ENCODE results near the gene ANK2.

GRCh38 chr4:113009461-113009860 lies 40.0 kb upstream of the ANK2 start:
- TF ChIP-seq, protein P1, sequence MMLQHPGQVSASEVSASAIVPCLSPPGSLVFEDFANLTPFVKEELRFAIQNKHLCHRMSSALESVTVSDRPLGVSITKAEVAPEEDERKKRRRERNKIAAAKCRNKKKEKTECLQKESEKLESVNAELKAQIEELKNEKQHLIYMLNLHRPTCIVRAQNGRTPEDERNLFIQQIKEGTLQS (CRISPR knock-in tag; IDR thresholded peaks at IDR 0.05): no peak
- TF ChIP-seq CREB1 (IDR thresholded peaks at IDR 0.05): no peak
- no peak for TF ChIP-seq CREB1 (CRISPR knock-in tag; IDR thresholded peaks at IDR 0.05)
- no peak for TF ChIP-seq FOXP1 (IDR thresholded peaks at IDR 0.05)
- TF ChIP-seq FOXP1 (CRISPR knock-in tag; IDR thresholded peaks at IDR 0.05): no peak
- no peak for TF ChIP-seq GATAD2A (CRISPR knock-in tag; IDR thresholded peaks at IDR 0.05)
- TF ChIP-seq POLR2AphosphoS5 (IDR thresholded peaks at IDR 0.05; ENCODE audit: low read depth, low read length): no peak
- TF ChIP-seq, protein P2, sequence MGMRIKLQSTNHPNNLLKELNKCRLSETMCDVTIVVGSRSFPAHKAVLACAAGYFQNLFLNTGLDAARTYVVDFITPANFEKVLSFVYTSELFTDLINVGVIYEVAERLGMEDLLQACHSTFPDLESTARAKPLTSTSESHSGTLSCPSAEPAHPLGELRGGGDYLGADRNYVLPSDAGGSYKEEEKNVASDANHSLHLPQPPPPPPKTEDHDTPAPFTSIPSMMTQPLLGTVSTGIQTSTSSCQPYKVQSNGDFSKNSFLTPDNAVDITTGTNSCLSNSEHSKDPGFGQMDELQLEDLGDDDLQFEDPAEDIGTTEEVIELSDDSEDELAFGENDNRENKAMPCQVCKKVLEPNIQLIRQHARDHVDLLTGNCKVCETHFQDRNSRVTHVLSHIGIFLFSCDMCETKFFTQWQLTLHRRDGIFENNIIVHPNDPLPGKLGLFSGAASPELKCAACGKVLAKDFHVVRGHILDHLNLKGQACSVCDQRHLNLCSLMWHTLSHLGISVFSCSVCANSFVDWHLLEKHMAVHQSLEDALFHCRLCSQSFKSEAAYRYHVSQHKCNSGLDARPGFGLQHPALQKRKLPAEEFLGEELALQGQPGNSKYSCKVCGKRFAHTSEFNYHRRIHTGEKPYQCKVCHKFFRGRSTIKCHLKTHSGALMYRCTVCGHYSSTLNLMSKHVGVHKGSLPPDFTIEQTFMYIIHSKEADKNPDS (CRISPR knock-in tag; IDR thresholded peaks at IDR 0.05): no peak
- no peak for TF ChIP-seq MIER2 (CRISPR knock-in tag; IDR thresholded peaks at IDR 0.05)
- TF ChIP-seq ZMAT3 (CRISPR knock-in tag; conservative IDR thresholded peaks at IDR 0.05): no peak
- TF ChIP-seq FOXJ3 (CRISPR knock-in tag; IDR thresholded peaks at IDR 0.05; ENCODE audit: borderline replicate concordance): no peak
- TF ChIP-seq AFF4 (CRISPR knock-in tag; IDR thresholded peaks at IDR 0.05): no peak
- no peak for TF ChIP-seq ARNT (IDR thresholded peaks at IDR 0.05)
- TF ChIP-seq EP300 (IDR thresholded peaks at IDR 0.05; ENCODE audit: low read depth in 2 of 2, low read length in 2 of 2): no peak
- TF ChIP-seq EP300 (CRISPR knock-in tag; IDR thresholded peaks at IDR 0.05; ENCODE audit: borderline replicate concordance): no peak
- TF ChIP-seq HMGXB4 (CRISPR knock-in tag; IDR thresholded peaks at IDR 0.05; ENCODE audit: borderline replicate concordance in 1 of 2, low read depth in 1 of 2): no peak
